Trophoblast cell (in vitro differentiated cells and primary cell): ENCODE measurements around the gene KATNAL2.

Experiments
- DNase-seq, 2 donors: peaks; one replicate each; pipeline ENCODE4 v3.0.0-alpha.2; 2016
- H2AFZ ChIP-seq: 2 replicates; pipeline ENCODE4 v1.6.1; 2013; ENCODE audit warnings: low read length, moderate library complexity, mild to moderate bottlenecking; ENCODE audit not compliant: insufficient read depth, poor library complexity
- H2AK5ac ChIP-seq: 2 replicates; pipeline ENCODE4 v1.6.1; 2013; ENCODE audit warnings: mild to moderate bottlenecking, low read length
- H2BK120ac ChIP-seq: 2 replicates; pipeline ENCODE4 v1.6.1; 2013; ENCODE audit warnings: low read length, mild to moderate bottlenecking, moderate library complexity; ENCODE audit not compliant: insufficient read depth, poor library complexity
- H2BK12ac ChIP-seq: 2 replicates; pipeline ENCODE4 v1.6.1; 2013; ENCODE audit warnings: mild to moderate bottlenecking, low read length, moderate library complexity
- H2BK5ac ChIP-seq: 2 replicates; pipeline ENCODE4 v1.6.1; 2013; ENCODE audit warnings: low read length, low read depth, moderate library complexity, mild to moderate bottlenecking; ENCODE audit not compliant: poor library complexity
- H3K14ac ChIP-seq: 2 replicates; pipeline ENCODE4 v1.6.1; 2013; ENCODE audit warnings: mild to moderate bottlenecking, low read length
- H3K18ac ChIP-seq: 2 replicates; pipeline ENCODE4 v1.6.1; 2013; ENCODE audit warnings: mild to moderate bottlenecking, low read length
- H3K23ac ChIP-seq: 2 replicates; pipeline ENCODE4 v1.6.1; 2013; ENCODE audit warnings: low read length
- H3K27ac ChIP-seq: 2 replicates; pipeline ENCODE4 v1.5.1; 2013; ENCODE audit warnings: low read depth, mild to moderate bottlenecking, inconsistent platforms, low read length, moderate library complexity
- H3K27me3 ChIP-seq: 2 replicates; pipeline ENCODE4 v1.6.1; 2013; ENCODE audit warnings: inconsistent platforms, mild to moderate bottlenecking, low read length, moderate library complexity; ENCODE audit not compliant: insufficient read depth
- H3K36me3 ChIP-seq, 2 experiments: 1 replicate in 1 of 2; 2 replicates in 1 of 2; pipeline ENCODE4 v1.6.1; 2013; ENCODE audit warnings: low read length in 2 of 2, mild to moderate bottlenecking in 2 of 2, moderate library complexity in 1 of 2; ENCODE audit not compliant: insufficient read depth in 2 of 2, control insufficient read depth in 1 of 2
- H3K4ac ChIP-seq: 2 replicates; pipeline ENCODE4 v1.6.1; 2013; ENCODE audit warnings: low read depth, mild to moderate bottlenecking, low read length, moderate library complexity
- H3K4me1 ChIP-seq, 2 experiments: 1 replicate in 1 of 2; 2 replicates in 1 of 2; pipeline ENCODE4 v1.6.1; 2013; ENCODE audit warnings: low read length in 2 of 2, mild to moderate bottlenecking in 2 of 2, moderate library complexity in 1 of 2; ENCODE audit not compliant: insufficient read depth in 2 of 2, control insufficient read depth in 1 of 2
- H3K4me2 ChIP-seq: 2 replicates; pipeline ENCODE4 v1.6.1; 2013; ENCODE audit warnings: inconsistent platforms, mild to moderate bottlenecking, low read length, moderate library complexity
- H3K4me3 ChIP-seq: 2 replicates; pipeline ENCODE4 v1.5.1; 2013; ENCODE audit warnings: mild to moderate bottlenecking, low read depth, low read length, inconsistent platforms
- H3K79me1 ChIP-seq: one replicate; pipeline ENCODE4 v1.6.1; 2013; ENCODE audit warnings: low read length
- H3K79me2 ChIP-seq: 2 replicates; pipeline ENCODE4 v1.6.1; 2013; ENCODE audit warnings: low read length, mild to moderate bottlenecking; ENCODE audit not compliant: control insufficient read depth, insufficient read depth, poor library complexity
- H3K9ac ChIP-seq: 2 replicates; pipeline ENCODE4 v1.6.1; 2013; ENCODE audit warnings: mild to moderate bottlenecking, low read length
- H3K9me3 ChIP-seq: 2 replicates; pipeline ENCODE4 v1.6.1; 2013; ENCODE audit warnings: low read depth, mild to moderate bottlenecking, control low read depth, inconsistent platforms, low read length; ENCODE audit not compliant: insufficient read depth
- H4K12ac ChIP-seq: 2 replicates; pipeline ENCODE4 v1.6.1; 2013; ENCODE audit warnings: low read depth, mild to moderate bottlenecking, low read length, moderate library complexity
- H4K8ac ChIP-seq: 2 replicates; pipeline ENCODE4 v1.6.1; 2013; ENCODE audit warnings: low read depth, mild to moderate bottlenecking, low read length, moderate library complexity
- H4K91ac ChIP-seq: one replicate; pipeline ENCODE4 v1.6.1; 2013; ENCODE audit warnings: low read depth, mild to moderate bottlenecking, low read length, moderate library complexity
- WGBS: extraction: QIAGEN DNeasy Blood & Tissue Kit; methylation state at CpG from one replicate; pipeline ENCODE4 v1.1.7; 2013; ENCODE audit warnings: missing lambda C conversion rate; ENCODE audit not compliant: insufficient read length, insufficient coverage; ENCODE audit errors: extremely low coverage; 5-methylcytosine and 5-hydroxymethylcytosine counted together

KATNAL2 gene

GRCh38 chr18:47080872-47081271 lies 163.5 kb downstream of the KATNAL2 start:
- Histone ChIP-seq H2BK120ac (no peak overlapping the region), H3K9me3 (no peaks in the 10 kb centered on the region), H4K8ac (no peak overlapping the region), H2AFZ (no peak overlapping the region), H2BK12ac (no peak overlapping the region), H3K79me2 (no peaks in the 10 kb centered on the region), H3K14ac (no peak overlapping the region), H4K91ac (no peak overlapping the region), H2BK5ac (no peak overlapping the region), H3K27me3 (no peaks in the 10 kb centered on the region), H3K9ac (no peak overlapping the region), H4K12ac (no peak overlapping the region), H3K4ac (no peak overlapping the region), H3K79me1 (no peaks in the 10 kb centered on the region), H3K4me2 (no peak overlapping the region), H3K36me3 (no peaks in the 10 kb centered on the region), H3K23ac (no peak overlapping the region), H3K4me1 (no peaks in the 10 kb centered on the region), H2AK5ac (no peak overlapping the region), H3K27ac (no peak overlapping the region), H3K18ac (no peak overlapping the region), H3K4me3 (no peak overlapping the region)
- no peak for DNase-seq
- 100% methylated on average over 1 of the region's 2 CpGs for WGBS

GRCh38 chr18:47081578-47081977 lies 164.2 kb downstream of the KATNAL2 start:
- WGBS, result no CpG with 5 or more reads among the region's 2 CpGs
- Histone ChIP-seq H3K18ac (no peak overlapping the region), H3K36me3 (no peaks in the 10 kb centered on the region), H2AFZ (no peak overlapping the region), H3K27me3 (no peaks in the 10 kb centered on the region), H3K14ac (no peak overlapping the region), H3K23ac (no peak overlapping the region), H4K8ac (no peak overlapping the region), H4K91ac (no peak overlapping the region), H2BK120ac (no peak overlapping the region), H3K4me1 (no peaks in the 10 kb centered on the region), H3K4me3 (no peak overlapping the region), H3K4ac (no peak overlapping the region), H3K79me1 (no peaks in the 10 kb centered on the region), H3K9me3 (no peaks in the 10 kb centered on the region), H3K27ac (no peak overlapping the region), H3K9ac (no peak overlapping the region), H2AK5ac (no peak overlapping the region), H3K4me2 (no peak overlapping the region), H4K12ac (no peak overlapping the region), H2BK12ac (no peak overlapping the region), H3K79me2 (no peaks in the 10 kb centered on the region), H2BK5ac (no peak overlapping the region)
- no peak for DNase-seq

GRCh38 chr18:47087676-47088075 lies 170.3 kb downstream of the KATNAL2 start:
- no peak overlapping the region for H4K91ac ChIP-seq
- H2BK5ac ChIP-seq, result no peak overlapping the region
- no peaks in the 10 kb centered on the region for H3K27me3 ChIP-seq
- no peak for DNase-seq
- H3K36me3 ChIP-seq, result no peaks in the 10 kb centered on the region
- no peak overlapping the region for H3K4me3 ChIP-seq
- H3K18ac ChIP-seq, result no peak overlapping the region
- H2BK12ac ChIP-seq, result no peak overlapping the region
- H3K23ac ChIP-seq, result no peak overlapping the region
- H3K4me2 ChIP-seq, result no peak overlapping the region
- H3K79me2 ChIP-seq, result no peaks in the 10 kb centered on the region
- no peaks in the 10 kb centered on the region for H3K79me1 ChIP-seq
- no peak overlapping the region for H3K4ac ChIP-seq
- no peak overlapping the region for H2BK120ac ChIP-seq
- H2AK5ac ChIP-seq, result no peak overlapping the region
- H4K8ac ChIP-seq, result no peak overlapping the region
- H4K12ac ChIP-seq, result no peak overlapping the region
- no peaks in the 10 kb centered on the region for H3K9me3 ChIP-seq
- no peak overlapping the region for H3K9ac ChIP-seq
- no CpG with 5 or more reads among the region's 5 CpGs for WGBS
- no peak overlapping the region for H2AFZ ChIP-seq
- H3K4me1 ChIP-seq, result no peaks in the 10 kb centered on the region
- H3K27ac ChIP-seq, result no peak overlapping the region
- H3K14ac ChIP-seq, result no peak overlapping the region

GRCh38 chr18:47095810-47096209 lies 178.4 kb downstream of the KATNAL2 start:
- no peak overlapping the region for H3K18ac ChIP-seq
- H3K4me3 ChIP-seq, result no peak overlapping the region
- no peak overlapping the region for H3K14ac ChIP-seq
- DNase-seq, result no peak
- H4K8ac ChIP-seq, result no peak overlapping the region
- no CpG with 5 or more reads among the region's 3 CpGs for WGBS
- no peak overlapping the region for H3K27ac ChIP-seq
- no peaks in the 10 kb centered on the region for H3K79me1 ChIP-seq
- no peak overlapping the region for H3K9ac ChIP-seq
- H2BK120ac ChIP-seq, result no peak overlapping the region
- H2BK5ac ChIP-seq, result no peak overlapping the region
- H3K23ac ChIP-seq, result no peak overlapping the region
- no peaks in the 10 kb centered on the region for H3K9me3 ChIP-seq
- no peak overlapping the region for H2AFZ ChIP-seq
- H2BK12ac ChIP-seq, result no peak overlapping the region
- H3K4me2 ChIP-seq, result no peak overlapping the region
- no peaks in the 10 kb centered on the region for H3K79me2 ChIP-seq
- H2AK5ac ChIP-seq, result no peak overlapping the region
- H3K4me1 ChIP-seq, result peaks cover 0 to 2% of the 10 kb centered on the region in 2 experiments
- no peak overlapping the region for H3K4ac ChIP-seq
- no peaks in the 10 kb centered on the region for H3K36me3 ChIP-seq
- no peak overlapping the region for H4K12ac ChIP-seq
- H3K27me3 ChIP-seq, result no peaks in the 10 kb centered on the region
- H4K91ac ChIP-seq, result no peak overlapping the region
